BLaER1 treated with 17β-estradiol and CSF1 and Interleukin-3, amounts not matched to agents 10 nM and 100 nM (cell line): ENCODE data around the gene MIEN1.
"Not testable (repeated sequence)": the region's sequence is repeated elsewhere in the genome, so short reads cannot be mapped to it uniquely, and the experiment has no call there.

Experiments
- H3K27ac ChIP-seq, 11 experiments: shearing (Covaris generic); formaldehyde crosslinking; 2 replicates each; pipeline ENCODE4 v1.8.1; 2022
- H3K27me3 ChIP-seq, 11 experiments: shearing (Covaris generic); formaldehyde crosslinking; 2 replicates each; pipeline ENCODE4 v1.8.1; 2022
- H3K36me3 ChIP-seq, 11 experiments: shearing (Covaris generic); formaldehyde crosslinking; 2 replicates each; pipeline ENCODE4 v1.8.1; 2022
- H3K4me1 ChIP-seq, 10 experiments: shearing (Covaris generic); formaldehyde crosslinking; 2 replicates each; pipeline ENCODE4 v1.8.1; 2022
- H3K4me2 ChIP-seq, 11 experiments: shearing (Covaris generic); formaldehyde crosslinking; 2 replicates each; pipeline ENCODE4 v1.8.1; 2022
- H3K4me3 ChIP-seq, 10 experiments: shearing (Covaris generic); formaldehyde crosslinking; 2 replicates each; pipeline ENCODE4 v1.8.1; 2022
- H3K9ac ChIP-seq, 11 experiments: shearing (Covaris generic); formaldehyde crosslinking; 2 replicates each; pipeline ENCODE4 v1.8.1; 2022
- H3K9me3 ChIP-seq, 11 experiments: shearing (Covaris generic); formaldehyde crosslinking; replicated peaks in 1 of 11; 2 replicates each; pipeline ENCODE4 v1.8.1; 2022
- H4K20me1 ChIP-seq, 11 experiments: shearing (Covaris generic); formaldehyde crosslinking; 2 replicates each; pipeline ENCODE4 v1.8.1; 2022
- Cebpa-rat ChIP-seq, 11 experiments: shearing (Covaris generic); IDR thresholded peaks; 2 replicates each; pipeline ENCODE4 v1.8.1; 2022

MIEN1 gene

DNA sequence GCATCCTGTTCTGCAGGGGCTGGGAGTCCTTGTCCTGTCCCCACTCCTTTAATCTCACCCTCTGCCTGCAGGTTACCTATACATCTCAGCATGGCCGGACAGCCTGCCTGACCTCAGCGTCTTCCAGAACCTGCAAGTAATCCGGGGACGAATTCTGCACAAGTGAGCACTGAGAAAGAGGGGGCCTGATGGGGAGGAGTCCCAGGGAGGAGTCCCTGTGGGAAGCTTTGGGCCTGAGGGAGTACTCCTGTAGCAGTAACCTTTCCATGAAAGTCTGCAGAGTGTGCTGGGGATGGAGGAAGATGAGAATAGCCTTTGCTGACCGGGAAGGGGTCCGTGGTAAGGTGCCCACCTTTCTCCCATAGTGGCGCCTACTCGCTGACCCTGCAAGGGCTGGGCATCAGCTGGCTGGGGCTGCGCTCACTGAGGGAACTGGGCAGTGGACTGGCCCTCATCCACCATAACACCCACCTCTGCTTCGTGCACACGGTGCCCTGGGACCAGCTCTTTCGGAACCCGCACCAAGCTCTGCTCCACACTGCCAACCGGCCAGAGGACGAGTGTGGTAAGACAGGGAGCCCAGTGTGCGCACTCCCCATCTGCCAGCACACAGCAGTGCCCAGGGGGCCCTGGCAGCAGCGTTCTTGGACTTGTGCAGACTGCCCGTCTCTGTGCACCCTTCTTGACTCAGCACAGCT is 14.8 kb downstream of the MIEN1 start:
- H3K27me3 ChIP-seq, result no peaks in the 10 kb centered on the region
- peaks cover 0 to 49% (median 38%) of the 10 kb centered on the region in 10 experiments; a peak in 16 of 20 replicates for H3K4me1 ChIP-seq
- H3K9ac ChIP-seq, result no peak overlapping the region
- no peaks in the 10 kb centered on the region for H3K36me3 ChIP-seq
- no peak overlapping the region for H3K27ac ChIP-seq
- TF ChIP-seq Cebpa-rat (IDR thresholded peaks at IDR 0.05), result no peak
- H3K4me3 ChIP-seq, result no peak overlapping the region
- no peaks in the 10 kb centered on the region; a peak in 1 of 22 replicates for H4K20me1 ChIP-seq
- H3K9me3 ChIP-seq, result no peaks in the 10 kb centered on the region
- H3K4me2 ChIP-seq, result peak overlapping the region in 1 of 11 experiments; percentile 3; a peak in 1 of 22 replicates

- Histone ChIP-seq H3K27me3 (peaks cover 0 to 2% (median 0%) of the 10 kb centered on the region in 11 experiments; a peak in 1 of 22 replicates), H3K4me1 (peaks cover 7 to 62% (median 51%) of the 10 kb centered on the region in 10 experiments), H3K4me2 (no peak overlapping the region), H3K9ac (no peak overlapping the region), H3K36me3 (no peaks in the 10 kb centered on the region), H3K27ac (no peak overlapping the region), H3K4me3 (no peak overlapping the region), H3K9me3 (no peaks in the 10 kb centered on the region), H4K20me1 (no peaks in the 10 kb centered on the region)
- no peak for TF ChIP-seq Cebpa-rat (IDR thresholded peaks at IDR 0.05)
Observed at GRCh38 chr17:39714234-39714633, 16.1 kb downstream of the MIEN1 start.

DNA sequence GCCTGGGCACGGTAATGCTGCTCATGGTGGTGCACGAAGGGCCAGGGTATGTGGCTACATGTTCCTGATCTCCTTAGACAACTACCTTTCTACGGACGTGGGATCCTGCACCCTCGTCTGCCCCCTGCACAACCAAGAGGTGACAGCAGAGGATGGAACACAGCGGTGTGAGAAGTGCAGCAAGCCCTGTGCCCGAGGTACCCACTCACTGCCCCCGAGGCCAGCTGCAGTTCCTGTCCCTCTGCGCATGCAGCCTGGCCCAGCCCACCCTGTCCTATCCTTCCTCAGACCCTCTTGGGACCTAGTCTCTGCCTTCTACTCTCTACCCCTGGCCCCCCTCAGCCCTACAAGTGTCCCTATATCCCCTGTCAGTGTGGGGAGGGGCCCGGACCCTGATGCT is 18.5 kb downstream of the MIEN1 start:
- peak overlapping the region in 8 of 11 experiments; percentile 76 to 95 (median 88); a peak in 16 of 22 replicates for H3K4me2 ChIP-seq
- H3K9me3 ChIP-seq, result no peaks in the 10 kb centered on the region
- no peak overlapping the region for H3K4me3 ChIP-seq
- no peak overlapping the region for H3K27ac ChIP-seq
- no peaks in the 10 kb centered on the region for H4K20me1 ChIP-seq
- peaks cover 0 to 15% (median 0%) of the 10 kb centered on the region in 11 experiments; a peak in 2 of 22 replicates for H3K27me3 ChIP-seq
- no peaks in the 10 kb centered on the region for H3K36me3 ChIP-seq
- no peak for TF ChIP-seq Cebpa-rat (IDR thresholded peaks at IDR 0.05)
- H3K9ac ChIP-seq, result no peak overlapping the region
- peaks cover 24 to 75% (median 69%) of the 10 kb centered on the region in 10 experiments for H3K4me1 ChIP-seq

- peaks cover 0 to 15% (median 0%) of the 10 kb centered on the region in 11 experiments; a peak in 2 of 22 replicates for H3K27me3 ChIP-seq
- H3K36me3 ChIP-seq, H3K27ac ChIP-seq: not testable (repeated sequence)
Observed at GRCh38 chr17:39711071-39711470, 19.3 kb downstream of the MIEN1 start.

GRCh38 chr17:39709998-39710964 is 20.1 kb downstream of the MIEN1 start:
- peaks cover 33 to 79% (median 77%) of the 10 kb centered on the region in 10 experiments for H3K4me1 ChIP-seq
- H3K27ac ChIP-seq, result peak overlapping the region in 3 of 11 experiments; percentile 37 to 52 (median 42); a peak in 4 of 22 replicates
- peaks cover 0 to 15% (median 0%) of the 10 kb centered on the region in 11 experiments; a peak in 2 of 22 replicates for H3K27me3 ChIP-seq
- H3K4me2 ChIP-seq, result peak overlapping the region; percentile 53 to 95 (median 82); a peak in 20 of 22 replicates
- no peak for TF ChIP-seq Cebpa-rat (IDR thresholded peaks at IDR 0.05)
- H3K9me3 ChIP-seq, result no peaks in the 10 kb centered on the region
- no peaks in the 10 kb centered on the region; a peak in 1 of 22 replicates for H4K20me1 ChIP-seq
- no peaks in the 10 kb centered on the region for H3K36me3 ChIP-seq
- peak overlapping the region in 4 of 11 experiments; percentile 45 to 65 (median 60); a peak in 7 of 22 replicates for H3K9ac ChIP-seq
- 0 out of 20 replicates have a peak overlapping the region, but pooled peaks of 1 of the 10 experiments have one; percentile 16 for H3K4me3 ChIP-seq

More at GRCh38 chr17:39711071-39711470, 19.3 kb downstream of the MIEN1 start:
- H3K4me3 ChIP-seq, H3K9ac ChIP-seq, H3K9me3 ChIP-seq, H4K20me1 ChIP-seq: not testable (repeated sequence)
- Histone ChIP-seq H3K4me2 (peak overlapping the region in 8 of 11 experiments; percentile 76 to 95 (median 88); a peak in 15 of 22 replicates), H3K4me1 (peaks cover 26 to 75% (median 69%) of the 10 kb centered on the region in 10 experiments)
- peak in 1 of 11 experiments; percentile 45; a peak in 1 of 22 replicates for TF ChIP-seq Cebpa-rat (IDR thresholded peaks at IDR 0.05)

GRCh38 chr17:39709319-39709997 is 20.9 kb downstream of the MIEN1 start:
- Histone ChIP-seq H3K27ac (peak overlapping the region in 6 of 11 experiments; percentile 8 to 52 (median 38); a peak in 8 of 22 replicates), H3K4me1 (peaks cover 37 to 87% (median 85%) of the 10 kb centered on the region in 10 experiments), H3K9ac (peak overlapping the region in 6 of 11 experiments; percentile 2 to 65 (median 52); a peak in 12 of 22 replicates), H4K20me1 (no peaks in the 10 kb centered on the region; a peak in 1 of 22 replicates), H3K4me2 (peak overlapping the region; percentile 53 to 95 (median 82)), H3K9me3 (no peaks in the 10 kb centered on the region), H3K36me3 (no peaks in the 10 kb centered on the region), H3K27me3 (peaks cover 0 to 15% (median 0%) of the 10 kb centered on the region in 11 experiments; a peak in 2 of 22 replicates), H3K4me3 (peak overlapping the region in 3 of 10 experiments; percentile 6 to 24 (median 16); a peak in 2 of 20 replicates)
- TF ChIP-seq Cebpa-rat (IDR thresholded peaks at IDR 0.05), result no peak

DNA sequence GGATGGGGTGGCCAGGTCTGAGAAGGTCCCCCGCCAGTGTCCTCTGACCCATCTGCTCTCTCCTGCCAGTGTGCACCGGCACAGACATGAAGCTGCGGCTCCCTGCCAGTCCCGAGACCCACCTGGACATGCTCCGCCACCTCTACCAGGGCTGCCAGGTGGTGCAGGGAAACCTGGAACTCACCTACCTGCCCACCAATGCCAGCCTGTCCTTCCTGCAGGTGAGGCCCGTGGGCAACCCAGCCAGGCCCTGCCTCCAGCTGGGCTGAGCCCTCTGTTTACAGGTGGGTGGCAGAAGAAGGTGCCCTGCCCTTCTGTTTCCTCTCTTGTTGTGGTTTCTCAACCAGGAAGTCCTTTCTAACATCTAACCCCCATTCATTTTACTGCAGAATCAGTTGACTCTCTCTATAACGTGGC is 23.4 kb downstream of the MIEN1 start:
- Histone ChIP-seq H3K27me3 (peaks cover 2 to 15% (median 6%) of the 10 kb centered on the region in 11 experiments; a peak in 20 of 22 replicates), H3K9me3 (no peaks in the 10 kb centered on the region), H3K27ac (no peak overlapping the region), H3K4me3 (no peak overlapping the region), H3K4me1 (peaks cover 37 to 92% (median 86%) of the 10 kb centered on the region in 10 experiments), H4K20me1 (no peaks in the 10 kb centered on the region; a peak in 1 of 22 replicates), H3K4me2 (peak overlapping the region; percentile 52 to 95 (median 82); a peak in 21 of 22 replicates), H3K36me3 (no peaks in the 10 kb centered on the region), H3K9ac (peak overlapping the region in 1 of 11 experiments; percentile 22; a peak in 1 of 22 replicates)
- TF ChIP-seq Cebpa-rat (IDR thresholded peaks at IDR 0.05), result no peak

DNA sequence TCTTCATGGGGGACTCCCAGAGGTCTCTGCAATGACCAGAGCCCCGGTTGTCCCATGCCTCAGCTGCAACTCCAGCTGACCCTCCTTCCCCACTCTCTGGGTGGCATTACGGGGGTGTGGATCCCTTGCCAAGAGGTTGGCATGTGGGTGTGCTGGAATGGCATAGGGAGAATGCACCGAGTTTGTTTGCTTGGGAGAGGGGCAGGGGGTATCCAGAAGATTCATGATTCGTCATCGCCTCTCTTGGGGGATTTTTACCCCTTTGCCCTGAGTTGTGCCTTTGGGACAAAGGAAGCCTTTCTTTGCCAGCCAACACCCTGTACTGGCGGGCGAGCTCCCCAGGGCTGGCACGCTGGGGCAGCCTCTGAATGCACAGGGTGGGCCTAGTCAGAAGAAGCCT is 23.9 kb downstream of the MIEN1 start:
- H3K9ac ChIP-seq, result peak overlapping the region in 2 of 11 experiments; percentile 22 to 36; a peak in 2 of 22 replicates
- H3K36me3 ChIP-seq, result no peaks in the 10 kb centered on the region
- H4K20me1 ChIP-seq, result no peaks in the 10 kb centered on the region; a peak in 1 of 22 replicates
- H3K4me3 ChIP-seq, result no peak overlapping the region
- H3K27ac ChIP-seq, result no peak overlapping the region
- TF ChIP-seq Cebpa-rat (IDR thresholded peaks at IDR 0.05), result no peak
- H3K4me1 ChIP-seq, result peaks cover 37 to 86% (median 80%) of the 10 kb centered on the region in 10 experiments
- H3K9me3 ChIP-seq, result no peaks in the 10 kb centered on the region
- H3K4me2 ChIP-seq, result peak overlapping the region in 9 of 11 experiments; percentile 64 to 95 (median 87); a peak in 18 of 22 replicates
- peaks cover 7 to 21% (median 12%) of the 10 kb centered on the region in 11 experiments for H3K27me3 ChIP-seq
